ENCODE data around the gene MAP2K6. TPM values are rescaled to one million over a fixed set of nuclear protein-coding genes. Genes with fewer than 3 reads are reported as not detected.
A peak's percentile ranks its signal among the peaks of the same experiment; 100 is the strongest.

Gene MAP2K6
- total RNA-seq, 1 donor from 2014 or later, result 1.4 TPM

DNA sequence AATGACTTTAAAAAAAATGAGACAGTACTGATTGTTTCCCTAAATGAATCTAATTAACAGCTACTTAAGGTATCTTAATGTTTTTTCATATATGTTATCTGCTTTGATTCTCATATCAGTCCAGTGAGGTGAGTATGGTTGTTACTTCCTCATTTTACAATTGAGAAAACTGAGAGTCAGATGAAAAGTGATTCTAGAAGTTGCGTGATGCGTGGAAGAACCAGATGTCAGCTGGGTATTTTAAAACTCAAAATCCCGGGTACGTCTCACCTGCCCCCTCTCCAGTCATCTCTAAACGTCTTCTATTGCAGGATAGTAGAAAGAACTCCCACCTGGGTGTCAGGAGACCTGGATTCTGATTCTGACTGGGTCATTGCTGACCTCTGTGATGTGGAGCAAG lies 89.2 kb downstream of the MAP2K6 start:
- Mint-ChIP-seq H3K36me3 (ENCODE audit: low read depth) (no peaks in the 10 kb centered on the region), H3K27me3 (no peaks in the 10 kb centered on the region), H3K9me3 (no peaks in the 10 kb centered on the region), H3K4me1 (no peaks in the 10 kb centered on the region), H3K4me3 (no peak overlapping the region), H3K27ac (no peak overlapping the region)
- intact Hi-C loops (cut with micrococcal nuclease), result no loop called here
- no peak for DNase-seq

DNA sequence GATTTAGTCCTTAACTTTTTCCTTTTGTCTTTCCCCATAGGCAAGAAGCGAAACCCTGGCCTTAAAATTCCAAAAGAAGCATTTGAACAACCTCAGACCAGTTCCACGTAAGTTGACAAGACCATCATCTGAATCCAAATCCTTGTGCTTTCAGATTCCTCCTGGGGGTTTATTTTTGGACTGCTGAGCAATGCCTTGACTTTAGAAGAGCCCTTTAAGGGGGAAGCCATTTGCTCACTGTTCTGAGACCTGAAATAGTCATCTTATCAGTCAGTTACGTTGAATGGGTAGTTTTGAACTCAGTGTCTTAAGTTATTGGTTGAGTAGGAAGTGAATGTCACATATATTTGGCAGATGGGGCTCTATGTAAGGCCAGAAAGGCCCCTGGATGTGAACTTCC lies 91.2 kb downstream of the MAP2K6 start:
- intact Hi-C loops (cut with micrococcal nuclease), result no loop called here
- no peak overlapping the region for H3K4me3 Mint-ChIP-seq
- DNase-seq, result no peak
- H3K4me1 Mint-ChIP-seq, result no peaks in the 10 kb centered on the region
- H3K27me3 Mint-ChIP-seq, result no peaks in the 10 kb centered on the region
- no peaks in the 10 kb centered on the region for H3K9me3 Mint-ChIP-seq
- no peak overlapping the region for H3K27ac Mint-ChIP-seq
- H3K36me3 Mint-ChIP-seq (ENCODE audit: low read depth), result no peaks in the 10 kb centered on the region

DNA sequence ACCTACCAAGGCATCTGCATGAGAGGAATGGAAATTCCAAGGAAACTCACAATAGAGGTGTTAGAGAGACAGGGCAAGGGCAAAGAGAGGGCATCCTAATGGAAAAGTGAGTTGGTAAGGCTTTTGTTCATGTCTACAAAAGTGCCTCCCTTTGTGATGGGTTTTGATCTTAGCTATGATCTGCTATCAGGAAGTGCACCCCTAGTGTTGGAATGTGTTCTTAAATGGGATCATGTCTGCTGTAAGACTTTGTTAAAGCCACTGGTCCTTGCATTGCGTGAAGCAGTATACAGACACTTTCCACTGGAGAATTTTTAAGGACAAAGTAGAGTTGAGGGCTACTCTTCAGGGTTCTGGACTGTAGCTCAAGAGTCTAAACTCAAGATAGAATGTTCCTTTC lies 92.0 kb downstream of the MAP2K6 start:
- Mint-ChIP-seq H3K36me3 (ENCODE audit: low read depth) (no peaks in the 10 kb centered on the region), H3K27me3 (no peaks in the 10 kb centered on the region), H3K9me3 (no peaks in the 10 kb centered on the region), H3K4me3 (no peak overlapping the region), H3K27ac (no peak overlapping the region), H3K4me1 (no peaks in the 10 kb centered on the region)
- intact Hi-C loops (cut with micrococcal nuclease), result no loop called here
- no peak for DNase-seq

DNA sequence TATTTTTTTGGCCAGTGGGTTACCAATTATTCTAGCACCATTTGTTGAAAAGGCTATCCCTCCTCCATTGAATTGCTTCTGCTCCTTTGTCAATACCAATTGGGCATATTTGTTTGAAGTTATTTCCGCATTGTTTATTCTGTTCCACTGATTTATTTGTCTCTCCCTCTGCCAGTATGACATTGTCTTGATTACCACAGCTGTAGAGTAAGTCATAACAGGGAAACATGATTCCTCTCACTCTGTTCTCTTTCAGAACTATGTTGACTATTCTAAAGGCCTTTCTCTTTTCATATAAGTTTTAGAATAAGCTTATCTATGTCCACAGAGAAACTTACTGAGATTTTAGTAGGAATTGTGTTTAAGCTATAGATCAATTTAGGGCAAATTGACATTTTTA lies 94.3 kb downstream of the MAP2K6 start:
- intact Hi-C loops (cut with micrococcal nuclease), result no loop called here
- Mint-ChIP-seq H3K4me1 (no peaks in the 10 kb centered on the region), H3K36me3 (ENCODE audit: low read depth) (no peaks in the 10 kb centered on the region), H3K27me3 (no peaks in the 10 kb centered on the region), H3K9me3 (no peaks in the 10 kb centered on the region), H3K27ac (no peak overlapping the region), H3K4me3 (no peak overlapping the region)
- no peak for DNase-seq

DNA sequence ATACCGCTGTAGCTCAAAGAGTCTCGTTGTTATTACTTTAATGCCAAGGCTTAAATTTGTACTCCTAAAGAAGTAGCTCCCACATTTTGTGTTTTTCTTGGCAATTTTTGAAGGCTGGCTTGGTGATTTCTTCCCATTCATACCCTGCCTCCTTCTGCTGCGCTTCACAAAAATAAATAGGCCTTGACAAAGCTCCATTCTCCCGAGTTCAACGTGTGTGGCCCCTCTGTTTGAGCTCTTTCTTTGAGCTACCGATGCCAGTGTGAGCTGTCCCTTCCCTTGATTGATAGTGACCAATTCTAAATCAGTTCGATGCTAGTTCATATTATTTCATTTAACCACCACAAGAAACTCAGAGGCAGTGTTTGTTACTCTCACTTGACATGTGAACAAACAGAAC lies 96.8 kb downstream of the MAP2K6 start:
- Mint-ChIP-seq H3K9me3 (no peaks in the 10 kb centered on the region), H3K27ac (no peak overlapping the region)
- DNase-seq, result no peak

DNA sequence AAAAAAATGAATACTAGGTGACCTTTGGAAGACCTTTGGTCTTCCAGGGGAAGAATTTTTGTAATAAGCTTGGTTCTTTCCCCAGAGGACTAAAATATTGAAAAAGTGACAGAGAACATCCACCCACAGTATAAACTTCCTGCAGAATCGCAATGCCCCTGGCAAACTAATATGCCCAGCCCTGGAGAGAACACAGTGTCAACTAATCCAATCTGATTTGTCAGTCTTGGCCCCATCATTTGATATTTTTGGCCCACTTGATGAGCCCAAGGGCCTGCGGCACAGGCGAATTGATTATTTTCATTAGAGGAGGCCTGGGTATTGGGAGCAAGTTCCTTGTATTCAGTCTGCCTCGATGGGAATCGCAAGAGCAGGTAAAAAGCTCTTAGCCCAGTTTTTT lies 98.4 kb downstream of the MAP2K6 start:
- DNase-seq, result no peak
- intact Hi-C loops (cut with micrococcal nuclease), result no loop called here
- peaks cover 4% of the 10 kb centered on the region for H3K36me3 Mint-ChIP-seq (ENCODE audit: low read depth)
- no peaks in the 10 kb centered on the region for H3K4me1 Mint-ChIP-seq
- no peak overlapping the region for H3K27ac Mint-ChIP-seq
- no peaks in the 10 kb centered on the region for H3K27me3 Mint-ChIP-seq
- H3K9me3 Mint-ChIP-seq, result no peaks in the 10 kb centered on the region
- no peak overlapping the region for H3K4me3 Mint-ChIP-seq

More for the DNA sequence above, 96.8 kb downstream of the MAP2K6 start:
- H3K4me3 Mint-ChIP-seq, result no peak overlapping the region
- intact Hi-C loops (cut with micrococcal nuclease), result no loop called here
- no peaks in the 10 kb centered on the region for H3K36me3 Mint-ChIP-seq (ENCODE audit: low read depth)
- H3K27me3 Mint-ChIP-seq, result no peaks in the 10 kb centered on the region
- H3K4me1 Mint-ChIP-seq, result no peaks in the 10 kb centered on the region

DNA sequence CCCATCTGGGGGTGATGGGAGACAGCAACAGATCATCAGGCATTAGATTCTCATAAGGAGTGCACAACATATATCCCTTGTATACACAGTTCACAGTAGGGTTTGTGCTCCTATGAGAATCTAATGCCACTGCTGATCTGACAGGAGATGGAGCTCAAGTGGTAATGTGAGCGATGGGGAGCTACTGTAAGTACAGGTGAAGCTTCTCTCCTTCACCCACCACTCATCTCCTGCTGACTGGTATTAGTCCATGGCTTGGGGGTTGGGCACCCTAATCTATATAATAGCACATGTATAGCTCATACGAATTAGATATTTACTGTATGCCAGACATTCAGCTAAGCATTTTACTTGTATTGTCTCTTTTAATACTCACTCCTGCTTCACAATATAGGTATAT lies 101.7 kb downstream of the MAP2K6 start:
- intact Hi-C loops (cut with micrococcal nuclease), result no loop called here
- DNase-seq, result no peak
- no peak overlapping the region for H3K27ac Mint-ChIP-seq
- no peaks in the 10 kb centered on the region for H3K4me1 Mint-ChIP-seq
- H3K4me3 Mint-ChIP-seq, result no peak overlapping the region
- no peaks in the 10 kb centered on the region for H3K9me3 Mint-ChIP-seq
- H3K27me3 Mint-ChIP-seq, result no peaks in the 10 kb centered on the region
- peaks cover 8% of the 10 kb centered on the region for H3K36me3 Mint-ChIP-seq (ENCODE audit: low read depth)

DNA sequence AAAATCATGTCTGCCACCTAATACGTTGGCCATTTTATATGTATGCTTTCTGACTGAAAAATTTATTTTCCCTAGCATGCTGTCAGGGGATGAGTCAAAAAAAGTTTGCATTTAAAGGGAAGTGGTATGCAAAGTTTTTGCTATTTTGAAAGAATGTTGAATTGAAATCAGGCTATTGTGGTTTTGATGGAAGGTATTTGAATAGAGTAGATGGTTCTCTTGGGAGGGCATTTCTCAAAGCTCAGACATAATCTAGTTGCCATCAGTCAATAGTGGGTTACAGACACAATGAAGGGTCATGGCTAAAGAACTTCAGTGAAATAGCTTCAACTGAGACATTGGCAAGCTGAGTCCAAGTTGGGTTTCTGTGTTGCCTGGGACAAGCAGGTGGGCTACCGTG lies 102.4 kb downstream of the MAP2K6 start:
- Mint-ChIP-seq H3K36me3 (ENCODE audit: low read depth) (peaks cover 8% of the 10 kb centered on the region), H3K4me1 (no peaks in the 10 kb centered on the region), H3K4me3 (no peak overlapping the region), H3K27me3 (no peaks in the 10 kb centered on the region), H3K9me3 (no peaks in the 10 kb centered on the region), H3K27ac (no peak overlapping the region)
- no peak for DNase-seq
- intact Hi-C loops (cut with micrococcal nuclease), result no loop called here

DNA sequence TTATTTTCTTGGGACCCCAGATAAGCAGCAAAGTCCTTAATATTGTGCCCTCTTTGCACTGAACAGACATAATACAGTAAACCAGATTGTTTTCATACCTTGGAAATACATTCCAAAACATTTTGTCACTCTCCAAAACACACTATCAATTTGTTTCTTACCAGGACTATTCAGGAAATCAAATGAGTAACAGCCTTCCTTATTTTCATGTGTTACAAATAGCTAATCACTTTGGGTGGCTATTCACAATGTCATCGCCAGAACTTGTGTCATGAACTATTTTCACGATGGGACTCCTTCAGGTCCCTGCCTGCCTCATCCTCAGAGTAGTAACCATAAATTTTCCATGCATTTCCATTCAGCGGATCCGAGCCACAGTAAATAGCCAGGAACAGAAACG lies 104.5 kb downstream of the MAP2K6 start:
- Mint-ChIP-seq H3K4me1 (peaks cover 3% of the 10 kb centered on the region), H3K36me3 (ENCODE audit: low read depth) (peaks cover 9% of the 10 kb centered on the region), H3K27me3 (no peaks in the 10 kb centered on the region), H3K27ac (no peak overlapping the region), H3K9me3 (no peaks in the 10 kb centered on the region), H3K4me3 (no peak overlapping the region)
- intact Hi-C loops (cut with micrococcal nuclease), result no loop called here
- no peak for DNase-seq

DNA sequence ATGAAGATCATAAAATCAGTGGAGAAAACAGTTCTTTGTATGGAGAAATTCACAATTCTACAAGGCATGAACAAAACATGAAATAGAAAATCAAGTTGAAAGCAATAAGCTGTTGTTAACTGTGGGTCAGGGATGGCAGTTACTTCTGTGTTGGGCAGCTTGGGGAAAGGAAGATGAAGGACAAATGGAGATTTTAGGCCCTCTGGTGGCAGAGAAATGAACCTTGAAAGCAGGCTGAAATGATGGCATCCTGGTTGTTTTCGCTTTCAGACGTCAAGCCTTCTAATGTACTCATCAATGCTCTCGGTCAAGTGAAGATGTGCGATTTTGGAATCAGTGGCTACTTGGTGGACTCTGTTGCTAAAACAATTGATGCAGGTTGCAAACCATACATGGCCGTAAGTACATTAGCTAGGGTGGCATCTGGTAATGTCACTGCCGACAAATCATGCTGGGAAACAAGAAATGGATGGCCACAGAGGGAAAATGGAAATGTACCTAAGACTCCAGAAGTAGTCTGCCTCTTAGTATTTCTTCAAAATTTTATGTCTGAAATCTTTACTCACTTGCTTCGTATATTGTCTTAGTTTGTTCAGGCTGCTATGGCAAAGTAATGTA lies 108.9 kb downstream of the MAP2K6 start:
- Mint-ChIP-seq H3K9me3 (no peaks in the 10 kb centered on the region), H3K4me1 (peaks cover 3% of the 10 kb centered on the region), H3K27ac (no peak overlapping the region), H3K36me3 (ENCODE audit: low read depth) (peaks cover 5% of the 10 kb centered on the region), H3K27me3 (no peaks in the 10 kb centered on the region), H3K4me3 (no peak overlapping the region)
- intact Hi-C loops (cut with micrococcal nuclease), result loop anchor here (10.0 kb wide), 1 partner anchor 189 kb away; no protein-coding TSS in a partner anchor
- DNase-seq, result peak; percentile 67

DNA sequence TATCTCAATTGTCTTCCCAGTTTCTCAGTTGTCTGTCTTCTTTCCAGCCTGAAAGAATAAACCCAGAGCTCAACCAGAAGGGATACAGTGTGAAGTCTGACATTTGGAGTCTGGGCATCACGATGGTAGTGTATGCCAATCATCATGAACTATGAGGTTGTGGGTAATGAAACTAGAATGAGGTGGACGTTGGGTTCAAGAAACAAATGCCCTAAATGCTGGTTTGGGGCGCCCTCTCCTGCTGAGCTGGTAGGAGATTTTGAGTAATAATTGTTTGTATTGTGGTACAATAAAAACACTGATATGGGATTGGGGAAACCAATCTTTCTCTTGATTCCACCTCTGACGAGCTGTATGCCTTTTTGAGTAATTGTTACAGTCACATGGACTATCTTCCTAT lies 110.4 kb downstream of the MAP2K6 start:
- intact Hi-C loops (cut with micrococcal nuclease), result loop anchor here (10.0 kb wide), 1 partner anchor 190 kb away; no protein-coding TSS in a partner anchor
- H3K9me3 Mint-ChIP-seq, result no peaks in the 10 kb centered on the region
- H3K27me3 Mint-ChIP-seq, result no peaks in the 10 kb centered on the region
- no peak for DNase-seq
- H3K27ac Mint-ChIP-seq, result no peak overlapping the region
- no peak overlapping the region for H3K4me3 Mint-ChIP-seq
- H3K36me3 Mint-ChIP-seq (ENCODE audit: low read depth), result peaks cover 2% of the 10 kb centered on the region
- peaks cover 3% of the 10 kb centered on the region for H3K4me1 Mint-ChIP-seq

DNA sequence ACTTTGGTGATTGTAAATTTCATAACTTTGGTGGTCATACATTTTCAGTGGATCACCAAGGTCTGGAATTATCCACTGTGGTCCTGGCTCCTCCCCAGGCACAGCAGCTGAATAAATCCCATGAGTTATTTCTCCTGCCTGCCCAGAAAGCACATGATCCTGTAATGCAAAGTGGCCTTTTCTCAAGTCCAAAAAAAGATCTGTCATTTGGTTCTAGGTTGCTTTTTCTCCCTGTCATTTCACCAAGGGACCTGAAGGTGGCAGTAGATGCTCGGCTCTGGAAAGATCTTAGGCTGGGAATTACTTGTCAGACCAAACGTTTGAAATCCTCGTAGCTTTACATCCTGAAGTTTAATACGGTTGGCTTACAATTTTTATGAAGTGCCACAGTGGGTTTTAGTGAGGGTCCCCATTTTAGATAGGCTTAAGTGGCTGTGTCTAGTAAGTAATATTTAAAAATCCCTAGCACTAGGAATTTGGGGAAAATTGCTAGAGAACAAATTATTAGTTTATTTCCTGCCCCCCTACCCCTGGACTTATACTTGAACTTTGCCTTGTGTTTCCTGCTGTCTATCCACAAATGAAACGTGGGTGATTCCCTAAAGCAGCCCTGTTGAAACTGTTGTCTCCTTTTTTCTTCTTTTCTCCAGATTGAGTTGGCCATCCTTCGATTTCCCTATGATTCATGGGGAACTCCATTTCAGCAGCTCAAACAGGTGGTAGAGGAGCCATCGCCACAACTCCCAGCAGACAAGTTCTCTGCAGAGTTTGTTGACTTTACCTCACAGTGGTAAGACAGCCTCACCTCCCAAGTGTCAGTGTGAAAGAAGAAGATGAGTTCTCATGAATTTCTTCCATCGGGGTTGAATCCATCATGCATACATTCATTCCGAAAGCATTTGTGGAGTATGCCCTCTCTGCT lies 111.7 kb downstream of the MAP2K6 start:
- H3K27me3 Mint-ChIP-seq, result no peaks in the 10 kb centered on the region
- no peak overlapping the region for H3K4me3 Mint-ChIP-seq
- peak; percentile 66 for DNase-seq
- peaks cover 3% of the 10 kb centered on the region for H3K4me1 Mint-ChIP-seq
- no peaks in the 10 kb centered on the region for H3K9me3 Mint-ChIP-seq
- H3K27ac Mint-ChIP-seq, result no peak overlapping the region
- intact Hi-C loops (cut with micrococcal nuclease), result loop anchor here (10.0 kb wide), 1 partner anchor 191 kb away; no protein-coding TSS in a partner anchor
- peaks cover 2% of the 10 kb centered on the region for H3K36me3 Mint-ChIP-seq (ENCODE audit: low read depth)

DNA sequence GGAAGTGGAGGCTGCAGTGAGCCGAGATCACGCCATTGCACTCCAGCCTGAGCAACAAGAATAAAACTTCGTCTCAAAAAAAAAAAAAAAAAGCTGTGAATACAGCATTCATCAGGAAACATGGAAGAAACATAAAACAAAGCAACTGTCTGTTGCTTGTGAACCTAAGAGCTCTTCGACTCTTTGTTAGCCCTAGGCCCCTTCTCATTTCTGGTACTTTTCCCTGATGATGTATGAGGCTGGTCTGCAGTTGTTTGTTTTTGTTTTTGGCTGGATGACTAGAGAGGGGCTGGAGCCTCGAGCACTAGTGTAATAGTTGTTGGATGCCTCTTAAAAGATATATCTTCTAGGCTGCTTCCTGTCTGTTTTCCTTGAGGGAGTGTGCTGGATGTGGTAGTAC lies 113.5 kb downstream of the MAP2K6 start:
- intact Hi-C loops (cut with micrococcal nuclease), result loop anchor here (10.0 kb wide), 1 partner anchor 193 kb away; no protein-coding TSS in a partner anchor
- H3K36me3 Mint-ChIP-seq (ENCODE audit: low read depth), result peaks cover 2% of the 10 kb centered on the region
- peaks cover 3% of the 10 kb centered on the region for H3K4me1 Mint-ChIP-seq
- H3K27ac Mint-ChIP-seq, result no peak overlapping the region
- H3K4me3 Mint-ChIP-seq, result no peak overlapping the region
- no peaks in the 10 kb centered on the region for H3K27me3 Mint-ChIP-seq
- H3K9me3 Mint-ChIP-seq, result no peaks in the 10 kb centered on the region
- no peak for DNase-seq

DNA sequence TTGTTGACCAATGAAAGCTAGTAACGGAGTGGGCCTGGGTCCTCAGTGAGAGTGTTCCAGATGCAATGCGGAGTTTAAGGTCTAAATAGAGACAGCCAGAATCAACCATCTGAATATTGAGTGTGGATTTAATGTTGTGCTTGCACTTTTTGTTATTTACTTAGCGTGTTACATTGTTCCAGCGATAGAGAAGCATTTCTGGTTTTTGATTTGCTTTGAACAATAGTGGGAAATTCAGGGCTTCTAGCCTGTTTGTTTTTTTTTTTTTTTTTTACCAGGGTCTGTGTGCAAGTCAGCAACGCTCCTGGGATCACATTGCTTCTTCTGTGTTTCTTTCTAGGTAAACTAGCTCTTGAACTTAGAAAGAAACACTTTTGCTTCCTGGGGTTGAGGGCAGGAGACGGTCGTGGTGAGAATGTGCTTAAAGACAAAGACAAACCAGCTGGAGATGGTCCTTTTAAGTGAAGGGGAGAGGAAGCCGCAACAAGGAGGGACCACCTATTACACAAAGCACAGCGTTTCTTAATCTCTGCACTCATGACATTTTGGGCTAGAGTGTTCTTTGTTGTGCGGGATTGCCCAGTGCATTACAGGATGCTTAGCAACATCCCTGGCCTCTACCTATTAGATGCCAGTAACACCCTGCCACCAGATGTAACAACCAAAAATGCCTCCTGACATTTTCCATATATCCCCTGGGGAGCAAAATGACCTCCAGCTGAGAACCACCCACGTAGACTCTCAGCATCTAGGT lies 119.2 kb downstream of the MAP2K6 start:
- H3K27ac Mint-ChIP-seq, result no peak overlapping the region
- intact Hi-C loops (cut with micrococcal nuclease), result no loop called here
- no peaks in the 10 kb centered on the region for H3K4me1 Mint-ChIP-seq
- no peak overlapping the region for H3K4me3 Mint-ChIP-seq
- peaks cover 3% of the 10 kb centered on the region for H3K9me3 Mint-ChIP-seq
- H3K36me3 Mint-ChIP-seq (ENCODE audit: low read depth), result no peaks in the 10 kb centered on the region
- no peak for DNase-seq
- no peaks in the 10 kb centered on the region for H3K27me3 Mint-ChIP-seq
